ENCODE results near the gene YIF1B. TPM values are rescaled to one million over a fixed set of nuclear protein-coding genes. Genes with fewer than 3 reads are reported as not detected.

The YIF1B gene
- total RNA-seq, 3 donors from 2014 or later (not counting 1 experiment from before 2014, with no cell fraction given), result 23.2 to 28.4 (median 24.1) TPM

DNA sequence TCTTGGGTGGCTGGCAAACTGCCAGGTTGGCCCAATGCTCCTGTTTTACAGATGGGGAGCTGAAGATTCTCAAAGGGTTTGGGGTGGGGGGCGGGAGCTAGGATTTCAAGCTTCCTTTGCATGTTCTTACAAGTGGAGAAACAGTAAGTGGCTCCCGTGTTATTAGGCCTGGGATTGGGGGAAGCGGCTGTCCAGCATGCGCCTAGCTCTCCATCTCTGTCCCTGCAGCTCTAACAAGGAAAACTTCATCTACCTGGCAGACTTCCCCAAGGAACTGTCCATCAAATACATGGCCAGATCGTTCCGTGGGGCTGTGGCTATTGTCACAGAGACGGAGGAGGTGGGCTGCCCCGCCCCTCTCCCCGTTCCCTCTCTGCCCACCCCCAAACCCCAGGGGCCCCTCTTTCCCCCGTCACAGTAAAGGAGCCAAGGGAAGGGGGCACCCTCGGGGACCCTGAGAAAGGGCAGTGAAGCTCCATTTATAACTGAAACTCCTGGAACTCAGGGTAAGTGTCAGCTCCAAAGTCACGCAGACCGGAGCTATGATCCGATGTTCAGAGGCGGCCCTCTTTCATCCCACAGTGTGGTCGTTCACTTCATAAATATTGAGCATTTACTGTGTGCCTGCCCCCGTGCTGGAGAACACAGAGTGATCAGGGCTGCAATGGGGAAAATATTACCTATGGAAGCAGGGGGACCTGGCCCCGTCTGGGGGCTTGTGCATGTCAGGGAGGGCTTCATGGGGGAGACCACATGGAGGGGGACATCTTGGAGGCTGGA lies 43.7 kb upstream of the YIF1B start:
- Histone ChIP-seq H3K27ac (ENCODE audit: low read length) (no peak overlapping the region), H3K36me3 (ENCODE audit: control insufficient read depth, insufficient read depth, low read length) (no peaks in the 10 kb centered on the region), H3K4me1 (ENCODE audit: control insufficient read depth, insufficient read depth, low read length) (peaks cover 23% of the 10 kb centered on the region), H3K27me3 (ENCODE audit: control insufficient read depth, insufficient read depth, low read length) (peaks cover 3% of the 10 kb centered on the region), H3K4me3 (ENCODE audit: low read length) (no peak overlapping the region), H3K9me3 (ENCODE audit: control insufficient read depth, insufficient read depth, low read length) (no peaks in the 10 kb centered on the region)
- Mint-ChIP-seq H3K4me1 (peaks cover 0 to 19% of the 10 kb centered on the region in 2 donors), H3K27ac (no peak overlapping the region), H3K9me3 (no peaks in the 10 kb centered on the region), H3K36me3 (no peaks in the 10 kb centered on the region), H3K27me3 (ENCODE audit: low read depth in 2 of 2) (peaks cover 5 to 15% of the 10 kb centered on the region in 2 donors), H3K4me3 (peak overlapping the region; percentile 54)
- DNase-seq (no peak), ATAC-seq (no peak)
- TF ChIP-seq, protein P1, sequence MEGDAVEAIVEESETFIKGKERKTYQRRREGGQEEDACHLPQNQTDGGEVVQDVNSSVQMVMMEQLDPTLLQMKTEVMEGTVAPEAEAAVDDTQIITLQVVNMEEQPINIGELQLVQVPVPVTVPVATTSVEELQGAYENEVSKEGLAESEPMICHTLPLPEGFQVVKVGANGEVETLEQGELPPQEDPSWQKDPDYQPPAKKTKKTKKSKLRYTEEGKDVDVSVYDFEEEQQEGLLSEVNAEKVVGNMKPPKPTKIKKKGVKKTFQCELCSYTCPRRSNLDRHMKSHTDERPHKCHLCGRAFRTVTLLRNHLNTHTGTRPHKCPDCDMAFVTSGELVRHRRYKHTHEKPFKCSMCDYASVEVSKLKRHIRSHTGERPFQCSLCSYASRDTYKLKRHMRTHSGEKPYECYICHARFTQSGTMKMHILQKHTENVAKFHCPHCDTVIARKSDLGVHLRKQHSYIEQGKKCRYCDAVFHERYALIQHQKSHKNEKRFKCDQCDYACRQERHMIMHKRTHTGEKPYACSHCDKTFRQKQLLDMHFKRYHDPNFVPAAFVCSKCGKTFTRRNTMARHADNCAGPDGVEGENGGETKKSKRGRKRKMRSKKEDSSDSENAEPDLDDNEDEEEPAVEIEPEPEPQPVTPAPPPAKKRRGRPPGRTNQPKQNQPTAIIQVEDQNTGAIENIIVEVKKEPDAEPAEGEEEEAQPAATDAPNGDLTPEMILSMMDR (IDR thresholded peaks at IDR 0.05), result no peak
- 62% methylated on average over 18 of the region's 18 CpGs for WGBS (ENCODE audit: insufficient coverage)
- intact Hi-C loops (cut with micrococcal nuclease), result no loop called here

DNA sequence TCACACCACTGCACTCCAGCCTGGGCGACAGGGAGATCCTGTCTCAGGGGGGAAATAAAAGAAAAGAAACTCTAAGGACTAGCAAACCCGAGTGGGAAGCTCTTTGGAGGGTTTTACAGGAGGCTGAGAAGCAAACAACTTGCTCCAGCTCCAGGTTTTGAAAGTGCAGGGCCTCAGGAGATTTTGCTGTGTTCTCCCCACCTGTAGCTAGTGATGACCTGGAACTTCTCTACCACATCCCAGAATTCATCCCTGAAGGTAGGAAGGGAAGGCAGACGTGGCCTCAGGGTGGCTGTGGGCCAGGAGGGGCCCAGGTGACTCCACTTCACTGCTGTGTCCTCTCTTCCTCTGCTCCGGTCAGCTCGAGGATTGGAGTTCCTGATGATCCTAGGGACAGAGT lies 42.3 kb upstream of the YIF1B start:
- ATAC-seq (no peak), DNase-seq (no peak)
- Histone ChIP-seq H3K36me3 (ENCODE audit: control insufficient read depth, insufficient read depth, low read length) (no peaks in the 10 kb centered on the region), H3K4me1 (ENCODE audit: control insufficient read depth, insufficient read depth, low read length) (peaks cover 20% of the 10 kb centered on the region), H3K27me3 (ENCODE audit: control insufficient read depth, insufficient read depth, low read length) (peaks cover 3% of the 10 kb centered on the region), H3K9me3 (ENCODE audit: control insufficient read depth, insufficient read depth, low read length) (no peaks in the 10 kb centered on the region), H3K4me3 (ENCODE audit: low read length) (no peak overlapping the region), H3K27ac (ENCODE audit: low read length) (no peak overlapping the region)
- H3K4me1 Mint-ChIP-seq, result peaks cover 0 to 19% of the 10 kb centered on the region in 2 donors
- 51% methylated on average over 5 of the region's 5 CpGs for WGBS (ENCODE audit: insufficient coverage)
- TF ChIP-seq, protein P1 (IDR thresholded peaks at IDR 0.05), result no peak
- intact Hi-C loops (cut with micrococcal nuclease), result no loop called here
- H3K27ac Mint-ChIP-seq, result no peak overlapping the region
- peaks cover 5 to 15% of the 10 kb centered on the region in 2 donors for H3K27me3 Mint-ChIP-seq (ENCODE audit: low read depth in 2 of 2)
- no peaks in the 10 kb centered on the region for H3K36me3 Mint-ChIP-seq
- no peaks in the 10 kb centered on the region for H3K9me3 Mint-ChIP-seq
- H3K4me3 Mint-ChIP-seq, result no peak overlapping the region

DNA sequence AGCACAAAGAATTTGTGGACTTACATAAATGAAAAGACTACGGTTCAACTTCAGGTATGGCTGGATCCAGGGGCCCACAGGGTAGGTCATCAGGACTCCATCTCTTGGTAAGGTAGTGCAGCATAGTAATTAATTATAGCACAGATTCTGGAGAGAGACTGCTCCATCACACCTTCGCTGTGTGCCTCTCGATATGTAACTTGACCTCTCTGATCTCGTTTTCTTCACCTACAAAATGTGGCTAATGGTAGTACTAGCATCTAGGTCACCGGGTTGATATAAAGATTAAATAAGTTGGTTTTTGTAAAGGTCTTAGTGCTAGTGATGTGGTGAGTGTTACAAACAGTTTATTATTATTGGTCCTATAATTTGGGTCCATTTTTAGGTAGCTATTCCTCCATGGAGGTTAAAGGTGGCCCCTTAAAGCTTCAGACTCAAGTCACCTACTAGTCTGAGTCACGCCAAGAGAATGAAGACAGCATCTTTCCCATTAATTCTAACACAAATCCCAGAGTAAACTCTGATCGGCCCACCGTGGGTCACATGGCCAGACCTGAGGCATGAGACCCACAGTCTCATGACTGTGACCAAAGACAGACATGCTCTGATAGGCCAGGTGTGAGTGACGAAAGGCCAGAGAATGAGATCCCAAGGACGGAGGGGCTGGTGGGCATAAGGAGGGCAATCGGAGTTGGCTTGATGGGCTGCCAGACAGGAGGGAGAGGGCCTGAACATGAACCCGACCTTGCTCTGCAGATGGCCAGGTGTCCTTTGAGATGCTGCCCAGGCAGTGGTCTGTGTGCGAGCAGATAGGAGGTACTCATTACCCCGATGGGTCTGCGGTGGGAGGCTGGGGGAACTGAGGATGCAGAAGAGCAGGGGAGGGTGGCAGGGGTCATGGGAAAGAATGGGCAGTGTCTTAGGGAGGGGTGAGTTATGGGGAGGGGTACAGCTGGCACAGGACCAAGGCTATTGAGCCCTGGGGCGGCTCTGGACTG lies 40.3 kb upstream of the YIF1B start:
- Mint-ChIP-seq H3K27ac (no peak overlapping the region), H3K9me3 (no peaks in the 10 kb centered on the region), H3K4me1 (peaks cover 0 to 5% of the 10 kb centered on the region in 2 donors), H3K27me3 (ENCODE audit: low read depth in 2 of 2) (peaks cover 5 to 12% of the 10 kb centered on the region in 2 donors), H3K4me3 (no peak overlapping the region), H3K36me3 (no peaks in the 10 kb centered on the region)
- 86% methylated on average over 15 of the region's 16 CpGs for WGBS (ENCODE audit: insufficient coverage)
- no peak for DNase-seq
- Histone ChIP-seq H3K27me3 (ENCODE audit: control insufficient read depth, insufficient read depth, low read length) (peaks cover 2% of the 10 kb centered on the region), H3K4me1 (ENCODE audit: control insufficient read depth, insufficient read depth, low read length) (no peaks in the 10 kb centered on the region), H3K4me3 (ENCODE audit: low read length) (no peak overlapping the region), H3K27ac (ENCODE audit: low read length) (no peak overlapping the region), H3K9me3 (ENCODE audit: control insufficient read depth, insufficient read depth, low read length) (no peaks in the 10 kb centered on the region), H3K36me3 (ENCODE audit: control insufficient read depth, insufficient read depth, low read length) (no peaks in the 10 kb centered on the region)
- intact Hi-C loops (cut with micrococcal nuclease), result no loop called here
- no peak for ATAC-seq
- TF ChIP-seq, protein P1 (IDR thresholded peaks at IDR 0.05), result no peak

All from natural killer cell (primary cell).